ENCODE data around the gene LGALS1. TPM values are rescaled to one million over a fixed set of nuclear protein-coding genes. Genes with fewer than 3 reads are reported as not detected.
A peak's percentile ranks its signal among the peaks of the same experiment; 100 is the strongest.

LGALS1 gene
- total and polyA plus RNA-seq, 4 donors = 1,050 to 3,139 (median 1,511) TPM

DNA sequence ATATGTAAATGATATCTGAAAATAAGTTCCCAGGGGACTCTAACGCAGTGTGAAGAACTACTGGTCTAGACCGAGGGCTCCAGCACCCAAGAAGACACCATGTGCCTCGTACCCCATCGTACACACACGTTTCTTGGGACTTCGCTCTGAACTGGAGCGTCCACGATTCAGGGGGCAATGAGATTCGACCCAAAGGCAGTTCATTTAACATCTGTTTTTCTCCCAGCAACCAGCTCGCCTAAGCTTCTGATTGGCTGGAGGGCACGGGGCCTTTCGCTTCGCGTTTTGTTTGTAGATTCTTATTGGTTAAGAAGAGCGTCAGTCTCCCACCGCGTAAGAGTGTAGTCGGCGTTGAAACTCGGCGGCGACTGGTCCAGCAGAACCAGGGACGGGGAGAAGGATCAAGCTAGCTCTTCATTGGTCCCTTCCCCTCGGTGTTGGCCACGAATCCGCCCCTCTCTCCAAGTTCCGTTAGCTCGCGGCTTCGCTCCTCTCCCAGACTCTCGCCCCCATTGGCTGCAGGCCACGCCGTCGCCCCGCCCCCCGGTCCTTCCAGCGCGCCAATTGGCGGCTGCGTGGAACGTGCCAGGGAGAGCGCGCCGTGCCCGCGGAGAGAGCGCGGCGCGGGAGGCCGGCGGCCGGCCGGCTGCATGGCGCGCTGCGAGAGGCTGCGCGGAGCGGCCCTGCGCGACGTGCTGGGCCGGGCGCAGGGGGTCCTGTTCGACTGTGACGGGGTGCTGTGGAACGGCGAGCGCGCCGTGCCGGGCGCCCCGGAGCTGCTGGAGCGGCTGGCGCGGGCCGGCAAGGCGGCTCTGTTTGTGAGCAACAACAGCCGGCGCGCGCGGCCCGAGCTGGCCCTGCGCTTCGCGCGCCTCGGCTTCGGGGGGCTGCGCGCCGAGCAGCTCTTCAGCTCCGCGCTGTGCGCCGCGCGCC is 17.0 kb upstream of the LGALS1 start, which contains the start of gene PDXP:
Gene PDXP, plus strand, starts transcription at position 591 of the 933 bp plus-strand sequence. Its CDS starts 60 bp downstream, at position 651.
- no peaks in the 10 kb centered on the region for H3K9me3 ChIP-seq (ENCODE audit: control insufficient read depth, low read length)
- no peaks in the 10 kb centered on the region for H3K27me3 ChIP-seq (ENCODE audit: control insufficient read depth in 1 of 2, insufficient read depth in 2 of 2, low read length in 1 of 2)
- 0% methylated on average over 82 to 101 of the region's 101 CpGs for WGBS, 2 donors
- intact Hi-C loops (cut with DNase I) = no loop called here
- DNase-seq (peak; percentile 100), ATAC-seq (ENCODE audit: low FRiP score) (peak; percentile 98)
- no peaks in the 10 kb centered on the region for H3K4me1 ChIP-seq (ENCODE audit: control insufficient read depth in 1 of 2, insufficient read depth in 2 of 2, low read length in 2 of 2)
- H3K36me3 ChIP-seq (ENCODE audit: control insufficient read depth in 1 of 2, insufficient read depth in 2 of 2, low read length in 1 of 2) = no peaks in the 10 kb centered on the region
- peak within 1 kb of the TSS in 1 of 2 donors; percentile 41 for H3K27ac ChIP-seq (ENCODE audit: low read depth in 1 of 2, low read length in 2 of 2)
- H3K4me3 ChIP-seq (ENCODE audit: low read length in 2 of 2) = peak within 1 kb of the TSS; percentile 52 to 56

DNA sequence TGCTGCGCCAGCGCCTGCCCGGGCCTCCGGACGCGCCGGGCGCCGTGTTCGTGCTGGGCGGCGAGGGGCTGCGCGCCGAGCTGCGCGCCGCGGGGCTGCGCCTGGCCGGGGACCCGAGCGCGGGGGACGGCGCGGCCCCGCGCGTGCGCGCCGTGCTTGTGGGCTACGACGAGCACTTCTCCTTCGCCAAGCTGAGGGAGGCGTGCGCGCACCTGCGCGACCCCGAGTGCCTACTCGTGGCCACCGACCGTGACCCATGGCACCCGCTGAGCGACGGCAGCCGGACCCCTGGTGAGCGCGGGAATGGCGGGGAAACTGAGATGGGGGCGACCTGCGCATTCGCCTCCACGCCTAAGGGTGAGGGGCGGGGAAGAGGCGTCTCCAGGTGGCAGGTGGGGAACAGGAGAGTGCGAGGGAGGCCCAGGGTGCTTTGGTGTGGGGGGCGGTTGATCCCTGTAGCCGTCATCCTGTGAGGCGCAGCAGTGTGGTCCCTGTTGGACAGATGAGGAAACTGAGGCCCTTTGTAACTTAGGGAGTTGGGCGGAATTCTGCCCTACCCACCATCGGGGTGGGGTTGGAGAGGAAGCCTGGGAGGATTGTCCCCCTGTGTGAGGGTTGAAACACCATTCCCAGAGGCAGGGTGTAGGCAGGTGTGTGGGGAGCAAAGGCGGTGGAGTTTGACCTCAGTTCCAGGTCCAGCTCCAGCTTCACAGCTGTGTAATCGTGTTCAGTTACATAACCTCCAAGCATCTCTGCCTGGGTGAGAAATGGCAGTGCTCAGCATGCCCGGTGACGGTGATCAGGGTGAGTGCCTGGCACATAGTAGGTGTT is 16.2 kb upstream of the LGALS1 start:
- no peaks in the 10 kb centered on the region for H3K27me3 ChIP-seq (ENCODE audit: control insufficient read depth in 1 of 2, insufficient read depth in 2 of 2, low read length in 1 of 2)
- H3K4me1 ChIP-seq (ENCODE audit: control insufficient read depth in 1 of 2, insufficient read depth in 2 of 2, low read length in 2 of 2) = no peaks in the 10 kb centered on the region
- H3K36me3 ChIP-seq (ENCODE audit: control insufficient read depth in 1 of 2, insufficient read depth in 2 of 2, low read length in 1 of 2) = no peaks in the 10 kb centered on the region
- intact Hi-C loops (cut with DNase I) = no loop called here
- WGBS, 2 donors = 2% methylated on average over 67 to 68 of the region's 68 CpGs
- H3K9me3 ChIP-seq (ENCODE audit: control insufficient read depth, low read length) = no peaks in the 10 kb centered on the region
- H3K4me3 ChIP-seq (ENCODE audit: low read length in 2 of 2) = peak overlapping the region; percentile 52 to 56
- ATAC-seq (ENCODE audit: low FRiP score) (no peak), DNase-seq (no peak)
- H3K27ac ChIP-seq (ENCODE audit: low read depth in 1 of 2, low read length in 2 of 2) = no peak overlapping the region

GRCh38 chr22:37659897-37660708 is 15.3 kb upstream of the LGALS1 start:
- intact Hi-C loops (cut with DNase I) = no loop called here
- Histone ChIP-seq H3K4me1 (ENCODE audit: control insufficient read depth in 1 of 2, insufficient read depth in 2 of 2, low read length in 2 of 2) (no peaks in the 10 kb centered on the region), H3K27ac (ENCODE audit: low read depth in 1 of 2, low read length in 2 of 2) (no peak overlapping the region)

DNA sequence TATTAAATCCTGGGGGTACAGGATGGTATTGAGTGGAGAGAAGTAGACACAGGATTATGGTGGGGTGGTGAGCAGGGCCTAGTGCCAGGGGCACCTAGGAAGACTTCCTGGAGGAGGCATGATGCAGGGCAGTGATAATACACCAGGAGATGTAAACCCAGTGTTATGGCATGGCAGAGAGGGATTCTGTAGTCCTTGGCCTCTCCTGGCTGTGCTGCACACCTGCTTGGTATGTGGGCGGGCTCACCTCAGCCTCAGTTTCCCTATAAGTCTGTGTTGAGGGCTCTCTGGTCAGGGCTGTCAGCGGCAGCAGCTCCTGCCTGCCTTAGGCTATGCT is 14.8 kb upstream of the LGALS1 start:
- no peak overlapping the region for H3K4me3 ChIP-seq (ENCODE audit: low read length in 2 of 2)
- DNase-seq = no peak
- H3K36me3 ChIP-seq (ENCODE audit: control insufficient read depth in 1 of 2, insufficient read depth in 2 of 2, low read length in 1 of 2) = no peaks in the 10 kb centered on the region
- intact Hi-C loops (cut with DNase I) = no loop called here
- 58 to 64% methylated on average over 2 of the region's 2 CpGs for WGBS, 2 donors
- peak overlapping the region in 1 of 2 donors; percentile 59 for H3K27ac ChIP-seq (ENCODE audit: low read depth in 1 of 2, low read length in 2 of 2)
- no peaks in the 10 kb centered on the region for H3K9me3 ChIP-seq (ENCODE audit: control insufficient read depth, low read length)
- H3K27me3 ChIP-seq (ENCODE audit: control insufficient read depth in 1 of 2, insufficient read depth in 2 of 2, low read length in 1 of 2) = no peaks in the 10 kb centered on the region
- no peak for ATAC-seq (ENCODE audit: low FRiP score)
- no peaks in the 10 kb centered on the region for H3K4me1 ChIP-seq (ENCODE audit: control insufficient read depth in 1 of 2, insufficient read depth in 2 of 2, low read length in 2 of 2)

More at GRCh38 chr22:37659897-37660708, 15.3 kb upstream of the LGALS1 start:
- H3K4me3 ChIP-seq (ENCODE audit: low read length in 2 of 2) = no peak overlapping the region
- 79 to 82% methylated on average over 14 of the region's 14 CpGs for WGBS, 2 donors
- no peak for DNase-seq
- H3K36me3 ChIP-seq (ENCODE audit: control insufficient read depth in 1 of 2, insufficient read depth in 2 of 2, low read length in 1 of 2) = no peaks in the 10 kb centered on the region
- no peaks in the 10 kb centered on the region for H3K9me3 ChIP-seq (ENCODE audit: control insufficient read depth, low read length)
- H3K27me3 ChIP-seq (ENCODE audit: control insufficient read depth in 1 of 2, insufficient read depth in 2 of 2, low read length in 1 of 2) = no peaks in the 10 kb centered on the region
- no peak for ATAC-seq (ENCODE audit: low FRiP score)

GRCh38 chr22:37661160-37661924 is 14.1 kb upstream of the LGALS1 start:
- DNase-seq (no peak), ATAC-seq (ENCODE audit: low FRiP score) (no peak)
- peak overlapping the region in 1 of 2 donors; percentile 72 for H3K27ac ChIP-seq (ENCODE audit: low read depth in 1 of 2, low read length in 2 of 2)
- H3K4me1 ChIP-seq (ENCODE audit: control insufficient read depth in 1 of 2, insufficient read depth in 2 of 2, low read length in 2 of 2) = no peaks in the 10 kb centered on the region
- intact Hi-C loops (cut with DNase I) = no loop called here
- no peak overlapping the region for H3K4me3 ChIP-seq (ENCODE audit: low read length in 2 of 2)
- no peaks in the 10 kb centered on the region for H3K9me3 ChIP-seq (ENCODE audit: control insufficient read depth, low read length)
- no peaks in the 10 kb centered on the region for H3K36me3 ChIP-seq (ENCODE audit: control insufficient read depth in 1 of 2, insufficient read depth in 2 of 2, low read length in 1 of 2)
- no peaks in the 10 kb centered on the region for H3K27me3 ChIP-seq (ENCODE audit: control insufficient read depth in 1 of 2, insufficient read depth in 2 of 2, low read length in 1 of 2)
- WGBS, 2 donors = 17 to 21% methylated on average over 12 of the region's 12 CpGs

DNA sequence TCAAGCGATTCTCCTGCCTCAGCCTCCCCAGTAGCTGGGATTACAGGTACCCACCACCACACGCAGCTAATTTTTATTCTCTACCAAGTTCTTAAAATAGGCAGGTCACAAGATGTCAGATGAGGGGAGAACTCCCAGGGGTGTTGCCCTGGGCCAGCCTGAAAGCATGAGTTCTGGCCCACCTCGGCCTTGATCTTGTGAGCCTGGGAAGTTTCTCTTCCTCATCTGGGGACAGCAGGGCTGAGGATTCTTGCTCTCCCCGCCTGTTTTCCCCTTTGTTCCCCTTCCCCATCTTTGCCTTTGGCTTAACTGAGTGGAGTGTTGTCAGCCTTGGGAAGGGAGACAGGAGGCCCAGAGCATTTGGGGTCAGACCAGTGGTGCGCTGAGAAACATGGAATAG is 13.4 kb upstream of the LGALS1 start:
- Histone ChIP-seq H3K9me3 (ENCODE audit: control insufficient read depth, low read length) (no peaks in the 10 kb centered on the region), H3K36me3 (ENCODE audit: control insufficient read depth in 1 of 2, insufficient read depth in 2 of 2, low read length in 1 of 2) (no peaks in the 10 kb centered on the region), H3K4me3 (ENCODE audit: low read length in 2 of 2) (no peak overlapping the region), H3K27me3 (ENCODE audit: control insufficient read depth in 1 of 2, insufficient read depth in 2 of 2, low read length in 1 of 2) (no peaks in the 10 kb centered on the region), H3K27ac (ENCODE audit: low read depth in 1 of 2, low read length in 2 of 2) (no peak overlapping the region), H3K4me1 (ENCODE audit: control insufficient read depth in 1 of 2, insufficient read depth in 2 of 2, low read length in 2 of 2) (no peaks in the 10 kb centered on the region)
- DNase-seq (no peak), ATAC-seq (ENCODE audit: low FRiP score) (no peak)
- WGBS, 2 donors = 78 to 80% methylated on average over 5 of the region's 5 CpGs
- intact Hi-C loops (cut with DNase I) = no loop called here

DNA sequence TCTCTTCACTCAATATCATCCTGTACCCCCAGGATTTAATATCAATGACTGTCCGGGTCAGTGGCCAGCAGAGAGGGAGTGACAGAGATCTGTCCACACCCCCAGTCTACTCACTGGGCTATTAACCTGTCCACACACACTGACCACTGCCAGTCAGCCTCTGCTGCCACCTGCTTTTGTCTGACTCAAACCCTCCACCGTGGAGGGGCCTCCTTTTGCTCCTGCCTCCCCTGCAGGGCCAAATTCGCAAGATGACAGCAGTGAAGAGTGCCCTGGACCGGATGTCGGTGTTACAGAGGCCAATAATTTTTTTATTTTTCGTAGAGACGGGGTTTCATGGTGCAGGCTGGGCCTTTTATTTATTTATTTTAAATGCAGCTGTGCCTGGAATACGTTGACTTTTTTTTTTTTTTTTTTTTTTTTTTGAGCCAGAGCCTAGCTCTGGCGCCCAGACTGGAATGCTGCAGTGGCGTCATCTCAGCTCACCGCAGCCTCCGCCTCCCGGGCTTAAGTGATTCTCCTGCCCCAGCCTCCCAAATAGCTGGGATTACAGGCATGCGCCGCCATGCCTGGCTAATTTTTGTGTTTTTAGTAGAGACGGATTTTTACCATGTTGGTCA is 11.8 kb upstream of the LGALS1 start:
- WGBS, 2 donors = 53 to 64% methylated on average over 16 of the region's 16 CpGs

More for the DNA sequence above, 11.8 kb upstream of the LGALS1 start:
- intact Hi-C loops (cut with DNase I) = loop anchor here in 1 of 2 donors (2.0 kb wide), 1 partner anchor 59 kb away; no protein-coding TSS in a partner anchor
- Histone ChIP-seq H3K36me3 (ENCODE audit: control insufficient read depth in 1 of 2, insufficient read depth in 2 of 2, low read length in 1 of 2) (no peaks in the 10 kb centered on the region), H3K27ac (ENCODE audit: low read depth in 1 of 2, low read length in 2 of 2) (peak overlapping the region in 1 of 2 donors; percentile 13), H3K27me3 (ENCODE audit: control insufficient read depth in 1 of 2, insufficient read depth in 2 of 2, low read length in 1 of 2) (no peaks in the 10 kb centered on the region), H3K4me3 (ENCODE audit: low read length in 2 of 2) (no peak overlapping the region), H3K9me3 (ENCODE audit: control insufficient read depth, low read length) (no peaks in the 10 kb centered on the region), H3K4me1 (ENCODE audit: control insufficient read depth in 1 of 2, insufficient read depth in 2 of 2, low read length in 2 of 2) (no peaks in the 10 kb centered on the region)
- ATAC-seq (ENCODE audit: low FRiP score) (no peak), DNase-seq (no peak)
